H9 (cell line): Measurements from ENCODE around the gene PRMT7. TPM values are rescaled to one million over a fixed set of nuclear protein-coding genes. Genes with fewer than 3 reads are reported as not detected.

Source experiments
- DNase-seq: peaks from one replicate; pipeline ENCODE4 v3.0.0-alpha.2; 2017
- H2AFZ ChIP-seq: one replicate; pipeline ENCODE4 v1.6.1; 2013; ENCODE audit warnings: mild to moderate bottlenecking, low read length, control low read depth, moderate library complexity
- H2AK5ac ChIP-seq: 2 replicates; pipeline ENCODE4 v1.6.1; 2013; ENCODE audit warnings: low read length, control low read depth, mixed read lengths; ENCODE audit not compliant: insufficient read length
- H2BK120ac ChIP-seq: one replicate; pipeline ENCODE4 v1.6.1; 2013; ENCODE audit warnings: low read depth, mild to moderate bottlenecking, low read length, control low read depth, inconsistent platforms; ENCODE audit not compliant: poor library complexity, severe bottlenecking
- H2BK12ac ChIP-seq: 2 replicates; pipeline ENCODE4 v1.6.1; 2013; ENCODE audit warnings: low read length, control low read depth, mixed read lengths, low read depth; ENCODE audit not compliant: insufficient read length
- H2BK15ac ChIP-seq: 2 replicates; pipeline ENCODE4 v1.6.1; 2013; ENCODE audit warnings: low read depth, low read length, control low read depth
- H2BK20ac ChIP-seq: one replicate; pipeline ENCODE4 v1.6.1; 2013; ENCODE audit warnings: low read depth, mild to moderate bottlenecking, low read length, control low read depth, inconsistent platforms; ENCODE audit not compliant: poor library complexity, severe bottlenecking
- H2BK5ac ChIP-seq: 2 replicates; pipeline ENCODE4 v1.6.1; 2013; ENCODE audit warnings: low read length, control low read depth, mixed read lengths; ENCODE audit not compliant: insufficient read length
- H3K14ac ChIP-seq: 2 replicates; pipeline ENCODE4 v1.6.1; 2013; ENCODE audit warnings: low read length, control low read depth; ENCODE audit not compliant: insufficient read depth
- H3K18ac ChIP-seq: 2 replicates; pipeline ENCODE4 v1.6.1; 2013; ENCODE audit warnings: low read depth, mild to moderate bottlenecking, mixed read lengths, low read length, control low read depth; ENCODE audit not compliant: insufficient read length
- H3K23ac ChIP-seq: 2 replicates; pipeline ENCODE4 v1.6.1; 2013; ENCODE audit warnings: low read length, control low read depth, mixed read lengths, low read depth; ENCODE audit not compliant: insufficient read length
- H3K23me2 ChIP-seq: 2 replicates; pipeline ENCODE4 v1.6.1; 2013; ENCODE audit warnings: low read depth, mild to moderate bottlenecking, mixed read lengths, low read length, control low read depth; ENCODE audit not compliant: insufficient read length, poor library complexity, severe bottlenecking
- H3K27ac ChIP-seq: 2 replicates; pipeline ENCODE4 v1.5.1; 2013; ENCODE audit warnings: low read length, control low read depth, mixed read lengths, low read depth; ENCODE audit not compliant: insufficient read length
- H3K27me3 ChIP-seq: 2 replicates; pipeline ENCODE4 v1.6.1; 2013; ENCODE audit warnings: low read length, control low read depth, inconsistent platforms; ENCODE audit not compliant: insufficient read depth
- H3K4ac ChIP-seq: 2 replicates; pipeline ENCODE4 v1.6.1; 2013; ENCODE audit warnings: low read depth, mild to moderate bottlenecking, control low read depth, inconsistent platforms, low read length, moderate library complexity
- H3K4me1 ChIP-seq: 2 replicates; pipeline ENCODE4 v1.6.1; 2013; ENCODE audit warnings: low read length, control low read depth, inconsistent platforms; ENCODE audit not compliant: insufficient read depth
- H3K4me2 ChIP-seq: 2 replicates; pipeline ENCODE4 v1.6.1; 2013; ENCODE audit warnings: low read length, control low read depth, mixed read lengths; ENCODE audit not compliant: insufficient read length, insufficient read depth
- H3K56ac ChIP-seq: 2 replicates; pipeline ENCODE4 v1.6.1; 2013; ENCODE audit warnings: low read depth, mild to moderate bottlenecking, mixed read lengths, low read length, control low read depth; ENCODE audit not compliant: insufficient read length
- H3K79me1 ChIP-seq: 2 replicates; pipeline ENCODE4 v1.6.1; 2013; ENCODE audit warnings: low read depth, mild to moderate bottlenecking, moderate library complexity, low read length, control low read depth, inconsistent platforms; ENCODE audit not compliant: insufficient read depth, poor library complexity, severe bottlenecking
- H3K79me2 ChIP-seq: 2 replicates; pipeline ENCODE4 v1.6.1; 2013; ENCODE audit warnings: low read length, control low read depth, inconsistent platforms; ENCODE audit not compliant: insufficient read depth
- H3K9ac ChIP-seq: 2 replicates; pipeline ENCODE4 v1.6.1; 2013; ENCODE audit warnings: low read length, control low read depth, mixed read lengths; ENCODE audit not compliant: insufficient read length; ENCODE audit errors: extremely low read depth
- H3K9me3 ChIP-seq: one replicate; pipeline ENCODE4 v1.6.1; 2013; ENCODE audit warnings: low read depth, low read length, inconsistent platforms; ENCODE audit not compliant: control insufficient read depth
- H3T11ph ChIP-seq: one replicate; pipeline ENCODE4 v1.6.1; 2013; ENCODE audit warnings: mild to moderate bottlenecking, low read length, control low read depth, inconsistent platforms
- H4K20me1 ChIP-seq: one replicate; pipeline ENCODE4 v1.6.1; 2013; ENCODE audit not compliant: control insufficient read depth, insufficient read length, insufficient read depth
- H4K5ac ChIP-seq: 2 replicates; pipeline ENCODE4 v1.6.1; 2013; ENCODE audit warnings: low read depth, mild to moderate bottlenecking, mixed read lengths, low read length, control low read depth; ENCODE audit not compliant: insufficient read length
- H4K8ac ChIP-seq: replicated peaks from 2 replicates; pipeline ENCODE4 v1.6.1; 2013; ENCODE audit warnings: low read length, control low read depth, mixed read lengths, low read depth; ENCODE audit not compliant: insufficient read length
- H4K91ac ChIP-seq: 2 replicates; pipeline ENCODE4 v1.6.1; 2013; ENCODE audit warnings: low read depth, mild to moderate bottlenecking, moderate library complexity, mixed read lengths, low read length, control low read depth; ENCODE audit not compliant: insufficient read length
- H3K27ac Mint-ChIP-seq, 3 experiments: 2 replicates in 2 of 3; 3 replicates in 1 of 3; pipeline ENCODE4 v1.8.0; 2020 to 2021; ENCODE audit warnings: mixed read lengths in 3 of 3, mild to moderate bottlenecking in 1 of 3, moderate library complexity in 1 of 3
- H3K27me3 Mint-ChIP-seq: 2 replicates; pipeline ENCODE4 v1.8.0; 2021; ENCODE audit warnings: low read depth, mild to moderate bottlenecking, moderate library complexity, mixed read lengths
- H3K36me3 Mint-ChIP-seq, 3 experiments: 2 replicates in 2 of 3; 3 replicates in 1 of 3; pipeline ENCODE4 v1.8.0; 2020 to 2021; ENCODE audit warnings: low read depth in 3 of 3, mixed read lengths in 3 of 3; ENCODE audit not compliant: insufficient read depth in 1 of 3
- H3K4me1 Mint-ChIP-seq, 2 experiments: 2 replicates each; pipeline ENCODE4 v1.8.0; 2020; ENCODE audit warnings: mixed read lengths in 2 of 2
- H3K4me3 Mint-ChIP-seq, 2 experiments: 2 replicates in 1 of 2; 3 replicates in 1 of 2; pipeline ENCODE4 v1.8.0; 2020 to 2021; ENCODE audit warnings: mild to moderate bottlenecking in 2 of 2, mixed read lengths in 2 of 2, moderate library complexity in 1 of 2
- H3K9me3 Mint-ChIP-seq, 2 experiments: 2 replicates in 1 of 2; 3 replicates in 1 of 2; pipeline ENCODE4 v1.8.0; 2020; ENCODE audit warnings: mild to moderate bottlenecking in 2 of 2, mixed read lengths in 2 of 2, moderate library complexity in 1 of 2
- WGBS: extraction: QIAGEN DNeasy Blood & Tissue Kit; methylation state at CpG from one replicate; pipeline ENCODE4 v1.1.7; 2013; ENCODE audit warnings: missing lambda C conversion rate, low lambda C conversion rate, mixed read lengths; ENCODE audit not compliant: insufficient read length; ENCODE audit errors: extremely low coverage; 5-methylcytosine and 5-hydroxymethylcytosine counted together
- total RNA-seq: library from RNA; stranded (reverse); gene quantifications from 2 replicates; pipeline ENCODE4 v1.2.1, GENCODE V29; 2021
- TF ChIP-seq, protein P1 (sequence below): fragments of 200-600 bp; sonication (generic); conservative IDR thresholded peaks from 3 replicates; pipeline ENCODE4 v1.8.0; 2021; ENCODE audit warnings: antibody characterized with exemption, mild to moderate bottlenecking

Gene PRMT7
- total RNA-seq, 1 experiment from 2014 or later, result 56.6 TPM

DNA sequence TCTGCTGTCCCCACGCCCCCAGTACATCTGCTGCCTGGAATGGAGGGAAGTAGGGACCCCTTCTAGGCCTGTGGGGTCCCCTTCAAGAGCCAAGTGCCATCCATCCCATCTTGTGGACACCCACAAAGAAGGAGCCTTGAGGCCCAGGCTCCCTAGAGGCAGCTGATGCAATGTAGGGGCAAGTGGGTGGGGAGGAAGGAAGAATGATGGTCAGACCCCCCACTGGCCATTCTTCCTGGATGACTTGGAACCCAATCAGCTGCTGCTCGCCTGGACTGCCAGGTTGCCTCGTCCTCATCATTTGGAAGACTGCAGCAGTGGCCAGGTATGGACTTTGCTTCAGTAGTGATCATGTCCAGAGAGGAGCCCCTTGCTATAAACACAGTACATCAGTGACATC is 88.6 kb downstream of the PRMT7 start:
- WGBS, result no CpG with 5 or more reads among the region's 3 CpGs
- Histone ChIP-seq H4K8ac (no peak overlapping the region), H3T11ph (no peak overlapping the region), H3K4ac (no peak overlapping the region), H3K4me2 (no peak overlapping the region), H3K18ac (no peak overlapping the region), H4K5ac (no peak overlapping the region), H3K14ac (no peak overlapping the region), H2BK15ac (no peak overlapping the region), H3K56ac (no peak overlapping the region), H2BK20ac (no peak overlapping the region), H2AK5ac (no peak overlapping the region), H3K9me3 (no peaks in the 10 kb centered on the region), H3K79me1 (no peaks in the 10 kb centered on the region), H2BK120ac (no peak overlapping the region), H3K4me1 (0 out of 2 replicates have a peak, but pooled peaks cover 4% of the 10 kb centered on the region), H3K23me2 (no peaks in the 10 kb centered on the region), H2BK5ac (no peak overlapping the region), H3K9ac (no peak overlapping the region), H4K20me1 (no peaks in the 10 kb centered on the region), H3K27me3 (no peaks in the 10 kb centered on the region), H3K79me2 (no peaks in the 10 kb centered on the region), H2AFZ (no peak overlapping the region), H3K27ac (no peak overlapping the region), H3K23ac (no peak overlapping the region), H4K91ac (no peak overlapping the region), H2BK12ac (no peak overlapping the region)
- TF ChIP-seq, protein P1, sequence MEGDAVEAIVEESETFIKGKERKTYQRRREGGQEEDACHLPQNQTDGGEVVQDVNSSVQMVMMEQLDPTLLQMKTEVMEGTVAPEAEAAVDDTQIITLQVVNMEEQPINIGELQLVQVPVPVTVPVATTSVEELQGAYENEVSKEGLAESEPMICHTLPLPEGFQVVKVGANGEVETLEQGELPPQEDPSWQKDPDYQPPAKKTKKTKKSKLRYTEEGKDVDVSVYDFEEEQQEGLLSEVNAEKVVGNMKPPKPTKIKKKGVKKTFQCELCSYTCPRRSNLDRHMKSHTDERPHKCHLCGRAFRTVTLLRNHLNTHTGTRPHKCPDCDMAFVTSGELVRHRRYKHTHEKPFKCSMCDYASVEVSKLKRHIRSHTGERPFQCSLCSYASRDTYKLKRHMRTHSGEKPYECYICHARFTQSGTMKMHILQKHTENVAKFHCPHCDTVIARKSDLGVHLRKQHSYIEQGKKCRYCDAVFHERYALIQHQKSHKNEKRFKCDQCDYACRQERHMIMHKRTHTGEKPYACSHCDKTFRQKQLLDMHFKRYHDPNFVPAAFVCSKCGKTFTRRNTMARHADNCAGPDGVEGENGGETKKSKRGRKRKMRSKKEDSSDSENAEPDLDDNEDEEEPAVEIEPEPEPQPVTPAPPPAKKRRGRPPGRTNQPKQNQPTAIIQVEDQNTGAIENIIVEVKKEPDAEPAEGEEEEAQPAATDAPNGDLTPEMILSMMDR, result no peak
- DNase-seq, result no peak
- Mint-ChIP-seq H3K4me3 (no peak overlapping the region), H3K27me3 (peaks cover 4% of the 10 kb centered on the region), H3K27ac (no peak overlapping the region), H3K36me3 (no peaks in the 10 kb centered on the region), H3K4me1 (peaks cover 61 to 65% of the 10 kb centered on the region in 2 experiments), H3K9me3 (no peaks in the 10 kb centered on the region)
